Omental fat pad (tissue), 4 donors: ENCODE data around the gene RABEP2. TPM values are rescaled to one million over a fixed set of nuclear protein-coding genes. Genes with fewer than 3 reads are reported as not detected.
A peak's percentile ranks its signal among the peaks of the same experiment; 100 is the strongest.
"Not testable (repeated sequence)": the region's sequence is repeated elsewhere in the genome, so short reads cannot be mapped to it uniquely, and the experiment has no call there.

Experiments
- ATAC-seq: fragments of 150-250 bp; one replicate; pipeline ENCODE4 v1.9.1; 2016; ENCODE audit warnings: mild to moderate bottlenecking, moderate library complexity; ENCODE audit not compliant: low FRiP score
- DNase-seq: peaks from one replicate; pipeline ENCODE4 v3.0.0-alpha.2; 2019; ENCODE audit warnings: low spot score
- CTCF ChIP-seq, 3 donors: fragments of 450-650 bp; IDR thresholded peaks; one replicate each; pipeline ENCODE4 v1.5.1; 2016 to 2017; ENCODE audit warnings: antibody characterized with exemption in 3 of 3, mild to moderate bottlenecking in 3 of 3, moderate library complexity in 2 of 3
- total RNA-seq, 4 donors: library from RNA; depleted of rRNA; stranded (reverse); fragments of >200 nt; gene quantifications; one replicate each; pipeline ENCODE4 v1.1.0, GENCODE V29; 2016

The RABEP2 gene
- total RNA-seq, 4 donors from 2014 or later: 10.1 to 21.7 (median 17.0) TPM

GRCh38 chr16:28958836-28959235 is 33.8 kb upstream of the RABEP2 start:
- TF ChIP-seq CTCF (IDR thresholded peaks at IDR 0.05): no peak
- DNase-seq (no peak), ATAC-seq (no peak)

- DNase-seq: no peak
- no peak for ATAC-seq
- TF ChIP-seq CTCF (IDR thresholded peaks at IDR 0.05): no peak
Observed at GRCh38 chr16:28958216-28958615, 33.2 kb upstream of the RABEP2 start.

GRCh38 chr16:28951410-28951943 is 26.4 kb upstream of the RABEP2 start:
- DNase-seq (no peak), ATAC-seq (peak; percentile 17)
- no peak for TF ChIP-seq CTCF (IDR thresholded peaks at IDR 0.05)

GRCh38 chr16:28950648-28951409 is 25.8 kb upstream of the RABEP2 start, which contains the start of gene NFATC2IP:
TSS of gene NFATC2IP (plus strand) at chr16:28950937. CDS start at chr16:28951012, 75 bp downstream.
- ATAC-seq (peak; percentile 99), DNase-seq (peak; percentile 96)
- TF ChIP-seq CTCF (IDR thresholded peaks at IDR 0.05): no peak

- ATAC-seq: no peak
- TF ChIP-seq CTCF (IDR thresholded peaks at IDR 0.05): no peak
- no peak for DNase-seq
Observed at GRCh38 chr16:28946681-28947080, 21.6 kb upstream of the RABEP2 start.

GRCh38 chr16:28943281-28943680 is 18.2 kb upstream of the RABEP2 start:
- no peak for TF ChIP-seq CTCF (IDR thresholded peaks at IDR 0.05)
- DNase-seq (no peak), ATAC-seq (no peak)

GRCh38 chr16:28939825-28940224 is 14.8 kb upstream of the RABEP2 start:
- ATAC-seq, DNase-seq: not testable (repeated sequence)
